SHP77 (cell line): ENCODE results near the gene ATP13A1.

Experiments used
- DNase-seq, 2 experiments: peaks; one replicate each; lab custom pipeline; 2025; lab: John Stamatoyannopoulos, UW

ATP13A1 gene

GRCh38 chr19:19643158-19644053, 20.1 kb downstream of the ATP13A1 start, which contains the start of gene GMIP:
TSS of gene GMIP (minus strand) at chr19:19643657. CDS start at chr19:19643529, 128 bp downstream.
- peak; percentile 31 to 38 for DNase-seq

GRCh38 chr19:19642506-19643157, 20.8 kb downstream of the ATP13A1 start:
- DNase-seq, result no peak

GRCh38 chr19:19637523-19638251, 25.8 kb downstream of the ATP13A1 start:
- DNase-seq, result no peak

- no peak for DNase-seq
Measured at GRCh38 chr19:19637186-19637522, 26.3 kb downstream of the ATP13A1 start.

- no peak for DNase-seq
Measured at GRCh38 chr19:19636573-19637185, 26.8 kb downstream of the ATP13A1 start.

GRCh38 chr19:19635313-19635702, 28.2 kb downstream of the ATP13A1 start:
- DNase-seq, result no peak

- DNase-seq, result no peak
Measured at GRCh38 chr19:19634516-19635312, 28.8 kb downstream of the ATP13A1 start.

- DNase-seq, result no peak
Measured at GRCh38 chr19:19633711-19634515, 29.6 kb downstream of the ATP13A1 start.

GRCh38 chr19:19632661-19633060, 30.8 kb downstream of the ATP13A1 start:
- DNase-seq, result no peak

GRCh38 chr19:19631346-19631745, 32.1 kb downstream of the ATP13A1 start:
- DNase-seq, result no peak

- DNase-seq, result no peak
Measured at GRCh38 chr19:19630426-19630825, 33.0 kb downstream of the ATP13A1 start.

GRCh38 chr19:19630062-19630414, 33.4 kb downstream of the ATP13A1 start:
- DNase-seq, result no peak

GRCh38 chr19:19628501-19629134, 34.9 kb downstream of the ATP13A1 start:
- no peak for DNase-seq

GRCh38 chr19:19627621-19628500, 35.6 kb downstream of the ATP13A1 start, which contains the start of gene LPAR2:
TSS of gene LPAR2 (minus strand) at chr19:19628220. CDS start at chr19:19627275, 945 bp downstream.
- DNase-seq, result no peak

GRCh38 chr19:19626516-19627472, 36.7 kb downstream of the ATP13A1 start:
- no peak for DNase-seq

GRCh38 chr19:19624032-19624570, 39.4 kb downstream of the ATP13A1 start:
- no peak for DNase-seq

- DNase-seq, result no peak
Measured at GRCh38 chr19:19623383-19623782, 40.1 kb downstream of the ATP13A1 start.

GRCh38 chr19:19619849-19620210, 43.6 kb downstream of the ATP13A1 start:
- no peak for DNase-seq
